DMS 273 treated with DMSO at 0.1 percent for 48 hours (cell line): ENCODE data around the gene NFATC3.

Experiments used
- DNase-seq: peaks from one replicate; lab custom pipeline; 2025; lab: John Stamatoyannopoulos, UW

Gene NFATC3

GRCh38 chr16:68247400-68247799 lies 162.2 kb downstream of the NFATC3 start:
- no peak for DNase-seq

DNA sequence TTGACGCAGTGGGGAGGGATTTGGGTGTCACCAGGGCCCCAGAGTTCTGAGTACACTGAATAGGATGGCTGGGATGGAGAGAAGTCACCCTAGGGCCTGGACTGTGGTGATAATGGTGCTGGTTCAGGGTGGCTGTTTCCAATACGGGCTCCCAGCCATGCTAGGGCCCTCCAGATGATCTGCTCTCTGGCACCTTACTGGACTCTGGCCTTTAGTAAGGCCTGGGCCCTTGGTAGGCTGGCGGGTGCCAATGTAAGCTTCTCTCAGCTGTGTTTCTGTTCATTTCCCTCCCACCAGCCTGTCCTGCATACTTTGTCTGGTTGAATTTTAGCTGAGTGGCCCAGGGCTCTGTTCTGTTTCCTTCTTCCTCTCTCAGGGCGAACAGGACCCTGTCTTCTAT lies 162.8 kb downstream of the NFATC3 start:
- DNase-seq, result no peak

DNA sequence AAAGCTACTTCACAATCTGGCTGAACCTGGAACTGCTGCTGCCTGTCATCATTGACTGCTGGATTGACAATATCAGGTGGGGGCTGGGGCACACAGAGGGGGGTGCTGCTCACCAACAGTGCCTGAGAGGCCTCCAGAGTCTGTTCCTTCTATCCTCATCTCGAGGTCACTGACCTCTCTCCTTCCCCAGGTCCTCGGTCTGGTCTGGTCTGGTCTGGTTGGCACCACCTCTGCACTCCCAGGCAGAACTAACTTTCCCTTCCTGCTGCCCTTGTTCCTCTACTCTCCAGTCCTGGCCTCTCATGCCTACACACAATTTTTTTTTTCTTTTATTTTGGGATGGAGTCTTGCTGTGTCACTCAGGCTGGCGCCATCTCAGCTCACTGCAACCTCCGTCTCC lies 164.2 kb downstream of the NFATC3 start:
- no peak for DNase-seq

GRCh38 chr16:68250951-68251350 lies 165.8 kb downstream of the NFATC3 start:
- DNase-seq, result no peak

GRCh38 chr16:68251832-68252231 lies 166.7 kb downstream of the NFATC3 start:
- DNase-seq, result no peak

DNA sequence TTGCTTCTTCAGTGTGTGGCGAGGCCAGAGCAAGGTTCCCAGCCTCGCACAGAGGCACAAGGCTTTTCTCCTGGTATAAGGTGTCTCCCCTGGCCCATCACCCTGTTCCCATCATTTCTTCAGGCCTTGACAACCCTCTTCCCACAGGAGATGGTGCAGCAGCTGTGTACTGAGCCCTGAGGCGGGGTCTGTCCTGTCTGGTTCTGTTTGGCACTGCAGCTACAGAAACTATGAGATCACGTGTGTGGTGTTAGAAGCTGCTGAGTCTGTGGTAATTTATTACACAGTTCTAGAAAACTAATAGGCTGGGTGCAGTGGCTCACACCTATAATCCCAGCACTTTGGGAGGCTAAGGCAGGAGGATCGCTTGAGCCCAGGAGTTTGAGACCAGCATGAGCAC lies 167.2 kb downstream of the NFATC3 start:
- DNase-seq, result no peak

DNA sequence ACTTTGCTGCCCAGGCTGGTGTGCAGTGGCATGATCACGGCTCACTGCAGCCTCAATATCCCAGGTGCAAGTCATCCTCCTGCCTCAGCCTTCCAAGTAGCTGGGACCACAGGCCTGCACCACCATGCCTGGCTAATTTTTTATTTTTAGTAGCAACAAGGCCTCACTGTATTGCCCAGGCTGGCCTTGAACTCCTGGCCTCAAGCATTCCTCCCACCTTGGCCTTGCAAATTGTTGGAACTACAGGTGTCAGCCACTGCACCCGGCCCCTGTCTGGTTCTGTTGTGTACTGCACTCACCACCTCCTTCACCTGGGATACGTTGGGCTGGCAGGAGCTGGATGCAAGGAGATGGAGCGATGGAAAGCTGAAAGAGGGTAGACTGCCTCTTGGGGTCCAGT lies 168.6 kb downstream of the NFATC3 start:
- DNase-seq, result no peak

GRCh38 chr16:68255712-68256111 lies 170.5 kb downstream of the NFATC3 start:
- DNase-seq, result no peak

- no peak for DNase-seq
Measured at GRCh38 chr16:68257251-68257905, 172.2 kb downstream of the NFATC3 start.

DNA sequence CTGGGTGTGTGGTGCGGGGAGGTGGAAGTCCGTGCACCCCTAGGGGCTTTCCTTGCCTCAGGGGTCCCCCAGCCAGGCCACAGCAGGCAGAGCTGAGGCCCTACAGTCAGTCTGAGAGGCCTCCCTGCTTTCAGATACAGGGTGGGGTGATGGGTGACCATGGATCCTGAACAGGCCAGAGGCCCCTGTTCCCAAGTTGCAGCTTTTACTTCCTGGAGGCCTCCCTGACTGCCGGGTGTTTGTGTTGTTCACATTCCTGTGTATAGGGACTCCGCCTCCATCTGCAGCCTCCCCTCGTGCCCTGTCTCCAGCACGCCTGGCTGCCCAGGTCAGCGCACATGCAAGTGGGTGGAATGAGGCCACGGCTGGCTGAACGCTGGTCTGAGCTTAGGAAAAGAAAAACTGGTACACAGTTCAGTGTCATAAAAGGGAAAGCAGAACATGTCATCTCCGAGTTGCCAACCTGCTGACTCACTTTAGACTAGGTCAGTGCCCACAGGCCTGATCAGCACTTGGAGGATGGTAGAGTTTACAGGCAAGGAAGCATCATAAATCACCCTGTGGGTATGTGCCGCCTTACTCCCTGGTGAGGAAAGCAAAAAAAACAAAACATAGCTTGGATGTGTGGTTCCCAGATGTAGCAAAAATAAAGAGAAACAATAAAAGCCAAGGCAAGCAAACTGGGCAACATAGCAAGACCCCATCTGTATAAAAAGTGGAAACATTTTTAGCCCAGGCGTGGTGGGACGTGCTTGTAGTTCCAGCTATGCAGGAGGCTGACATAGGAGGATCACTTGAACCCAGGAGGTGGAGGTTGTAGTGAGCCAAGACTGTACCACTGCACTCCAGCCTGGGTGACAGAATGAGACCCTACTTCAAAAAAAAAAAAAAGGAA lies 173.0 kb downstream of the NFATC3 start:
- no peak for DNase-seq

DNA sequence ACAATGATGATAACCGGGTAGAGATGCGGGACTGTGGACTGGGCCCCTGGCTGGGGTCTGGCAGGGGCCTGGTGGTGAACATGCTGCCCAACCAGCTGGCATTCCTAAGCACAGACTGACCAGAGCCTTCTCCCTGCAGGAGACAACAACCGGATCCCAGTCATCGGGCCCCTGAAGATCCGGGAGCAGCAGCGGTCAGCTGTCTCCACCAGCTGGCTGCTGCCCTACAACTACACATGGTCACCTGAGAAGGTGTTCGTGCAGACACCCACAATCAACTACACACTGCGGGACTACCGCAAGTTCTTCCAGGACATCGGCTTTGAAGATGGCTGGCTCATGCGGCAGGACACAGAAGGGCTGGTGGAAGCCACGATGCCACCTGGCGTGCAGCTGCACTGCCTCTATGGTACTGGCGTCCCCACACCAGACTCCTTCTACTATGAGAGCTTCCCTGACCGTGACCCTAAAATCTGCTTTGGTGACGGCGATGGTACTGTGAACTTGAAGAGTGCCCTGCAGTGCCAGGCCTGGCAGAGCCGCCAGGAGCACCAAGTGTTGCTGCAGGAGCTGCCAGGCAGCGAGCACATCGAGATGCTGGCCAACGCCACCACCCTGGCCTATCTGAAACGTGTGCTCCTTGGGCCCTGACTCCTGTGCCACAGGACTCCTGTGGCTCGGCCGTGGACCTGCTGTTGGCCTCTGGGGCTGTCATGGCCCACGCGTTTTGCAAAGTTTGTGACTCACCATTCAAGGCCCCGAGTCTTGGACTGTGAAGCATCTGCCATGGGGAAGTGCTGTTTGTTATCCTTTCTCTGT lies 174.0 kb downstream of the NFATC3 start:
- no peak for DNase-seq

DNA sequence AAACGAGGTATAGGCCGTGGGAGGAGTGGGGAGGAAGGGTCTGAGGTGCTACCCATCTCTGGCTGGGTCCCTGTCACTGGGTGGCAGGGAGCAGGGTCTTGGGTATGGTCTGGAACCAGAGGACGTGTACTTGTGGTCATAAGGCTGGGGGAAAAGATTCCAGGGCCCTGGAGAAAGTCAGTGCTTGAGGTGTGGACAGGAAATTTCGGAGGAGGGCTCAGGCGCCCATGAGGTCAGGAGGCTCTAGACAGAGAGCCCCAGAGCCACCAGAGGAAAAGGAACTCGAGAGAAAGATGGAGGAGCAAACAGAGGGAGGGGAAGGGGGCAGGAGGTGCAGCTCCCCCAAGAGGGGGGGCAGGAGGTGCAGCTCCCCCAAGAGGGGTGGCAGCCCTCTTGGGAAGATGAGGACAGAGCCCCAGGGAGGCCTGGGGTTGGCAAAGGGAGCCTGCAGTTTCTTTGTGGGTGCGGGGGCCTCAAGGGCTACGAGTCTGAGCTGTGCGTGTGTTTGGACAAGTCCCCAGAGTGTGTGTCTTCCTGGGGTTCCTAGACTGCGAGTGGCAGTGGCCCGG lies 178.5 kb downstream of the NFATC3 start:
- DNase-seq, result no peak

GRCh38 chr16:68264128-68265077 lies 179.2 kb downstream of the NFATC3 start, which contains the start of gene SLC7A6:
TSS of gene SLC7A6 (plus strand) at chr16:68264526. CDS start at chr16:68274727, 10,201 bp downstream.
- peak; percentile 27 for DNase-seq

- peak; percentile 52 for DNase-seq
Measured at GRCh38 chr16:68265078-68265920, 180.1 kb downstream of the NFATC3 start.

GRCh38 chr16:68267612-68268405 lies 182.6 kb downstream of the NFATC3 start:
- peak; percentile 23 for DNase-seq

GRCh38 chr16:68269793-68270192 lies 184.6 kb downstream of the NFATC3 start:
- no peak for DNase-seq

DNA sequence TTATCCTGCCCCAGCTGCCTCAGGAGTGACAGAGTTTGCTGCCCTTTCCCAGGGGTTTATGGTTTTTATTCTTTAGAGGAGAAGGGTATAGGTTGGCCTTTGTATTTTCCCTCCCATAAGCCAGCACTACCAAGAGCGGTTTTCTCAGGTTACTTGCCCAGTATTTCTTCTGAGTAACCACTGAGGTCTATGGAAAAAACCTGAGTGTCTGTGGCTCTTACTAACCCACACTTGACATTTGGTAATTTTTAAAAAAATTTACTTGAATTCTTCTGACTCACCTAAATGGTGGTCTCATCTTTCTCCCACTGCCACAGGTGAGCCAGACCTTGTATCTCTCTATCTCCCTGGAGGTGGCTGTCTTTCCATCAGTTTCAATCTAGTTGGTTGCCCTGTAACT lies 185.2 kb downstream of the NFATC3 start:
- DNase-seq, result no peak

GRCh38 chr16:68272507-68273209 lies 187.5 kb downstream of the NFATC3 start:
- DNase-seq, result no peak

GRCh38 chr16:68273459-68273858 lies 188.3 kb downstream of the NFATC3 start:
- no peak for DNase-seq
